ENCODE data around the gene GABBR2.

GABBR2 gene

GRCh38 chr9:98396656-98397055 lies 312.1 kb downstream of the GABBR2 start:
- H3K4me3 ChIP-seq (ENCODE audit: control insufficient read depth, low read depth, low read length): no peak overlapping the region
- TF ChIP-seq, protein P1, sequence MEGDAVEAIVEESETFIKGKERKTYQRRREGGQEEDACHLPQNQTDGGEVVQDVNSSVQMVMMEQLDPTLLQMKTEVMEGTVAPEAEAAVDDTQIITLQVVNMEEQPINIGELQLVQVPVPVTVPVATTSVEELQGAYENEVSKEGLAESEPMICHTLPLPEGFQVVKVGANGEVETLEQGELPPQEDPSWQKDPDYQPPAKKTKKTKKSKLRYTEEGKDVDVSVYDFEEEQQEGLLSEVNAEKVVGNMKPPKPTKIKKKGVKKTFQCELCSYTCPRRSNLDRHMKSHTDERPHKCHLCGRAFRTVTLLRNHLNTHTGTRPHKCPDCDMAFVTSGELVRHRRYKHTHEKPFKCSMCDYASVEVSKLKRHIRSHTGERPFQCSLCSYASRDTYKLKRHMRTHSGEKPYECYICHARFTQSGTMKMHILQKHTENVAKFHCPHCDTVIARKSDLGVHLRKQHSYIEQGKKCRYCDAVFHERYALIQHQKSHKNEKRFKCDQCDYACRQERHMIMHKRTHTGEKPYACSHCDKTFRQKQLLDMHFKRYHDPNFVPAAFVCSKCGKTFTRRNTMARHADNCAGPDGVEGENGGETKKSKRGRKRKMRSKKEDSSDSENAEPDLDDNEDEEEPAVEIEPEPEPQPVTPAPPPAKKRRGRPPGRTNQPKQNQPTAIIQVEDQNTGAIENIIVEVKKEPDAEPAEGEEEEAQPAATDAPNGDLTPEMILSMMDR (conservative IDR thresholded peaks at IDR 0.05; ENCODE audit: control insufficient read depth, insufficient read depth, low read depth, low read length): no peak

GRCh38 chr9:98396236-98396635 lies 312.5 kb downstream of the GABBR2 start:
- DNase-seq (ENCODE audit: low read depth): no peak
- no peak overlapping the region for H3K4me3 ChIP-seq (ENCODE audit: control insufficient read depth, low read depth, low read length)
- TF ChIP-seq, protein P1 (conservative IDR thresholded peaks at IDR 0.05; ENCODE audit: control insufficient read depth, insufficient read depth, low read depth, low read length): no peak

More at GRCh38 chr9:98396656-98397055, 312.1 kb downstream of the GABBR2 start:
- no peak for DNase-seq (ENCODE audit: low read depth)

DNA sequence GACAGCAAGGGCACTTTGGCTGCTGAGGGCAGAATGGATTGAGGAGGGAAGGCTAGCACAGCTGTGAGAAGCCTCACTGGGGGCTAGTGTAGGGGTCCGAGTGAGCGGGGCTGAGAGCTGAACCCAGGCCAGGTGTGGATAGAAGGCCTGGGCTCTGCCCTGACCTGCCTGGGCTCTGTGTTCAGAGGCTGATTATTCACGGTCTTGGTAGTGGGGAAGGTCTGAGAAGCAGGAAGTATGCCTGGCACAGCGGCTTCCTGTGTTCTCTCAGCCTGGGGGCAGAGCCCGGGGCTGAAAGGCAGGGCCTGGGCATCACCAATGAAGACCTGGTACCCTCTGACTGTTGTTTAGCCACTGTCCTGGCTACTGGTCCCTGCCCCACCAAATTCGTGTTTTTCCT lies 316.9 kb downstream of the GABBR2 start:
- H3K4me3 ChIP-seq (ENCODE audit: control insufficient read depth, low read depth, low read length): no peak overlapping the region
- TF ChIP-seq, protein P1 (conservative IDR thresholded peaks at IDR 0.05; ENCODE audit: control insufficient read depth, insufficient read depth, low read depth, low read length): no peak
- no peak for DNase-seq (ENCODE audit: low read depth)

DNA sequence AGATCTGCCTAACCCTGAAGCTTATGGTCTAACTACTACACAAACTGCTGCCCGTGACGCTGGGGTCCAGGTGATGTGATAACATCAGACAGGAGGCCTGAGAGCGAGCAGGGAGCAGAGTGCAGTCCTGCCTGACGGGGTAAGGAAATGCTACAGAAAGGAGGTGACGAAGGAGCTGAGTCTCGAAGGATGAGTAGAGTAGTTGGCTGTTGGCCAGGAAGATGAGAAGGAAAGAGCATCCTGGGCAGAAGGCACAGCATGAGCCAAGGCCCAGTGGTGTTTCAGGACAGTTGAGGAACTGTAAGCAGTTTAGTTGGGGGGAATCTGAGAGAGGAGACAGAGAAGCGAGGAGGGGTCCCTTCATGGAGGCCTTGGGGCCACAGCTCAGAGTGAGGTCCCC lies 317.3 kb downstream of the GABBR2 start:
- DNase-seq (ENCODE audit: low read depth): no peak
- H3K4me3 ChIP-seq (ENCODE audit: control insufficient read depth, low read depth, low read length): no peak overlapping the region
- TF ChIP-seq, protein P1 (conservative IDR thresholded peaks at IDR 0.05; ENCODE audit: control insufficient read depth, insufficient read depth, low read depth, low read length): no peak

- no peak overlapping the region for H3K4me3 ChIP-seq (ENCODE audit: control insufficient read depth, low read depth, low read length)
- TF ChIP-seq, protein P1 (conservative IDR thresholded peaks at IDR 0.05; ENCODE audit: control insufficient read depth, insufficient read depth, low read depth, low read length): no peak
- DNase-seq (ENCODE audit: low read depth): no peak
Measured at GRCh38 chr9:98385751-98386150, 323.0 kb downstream of the GABBR2 start.

DNA sequence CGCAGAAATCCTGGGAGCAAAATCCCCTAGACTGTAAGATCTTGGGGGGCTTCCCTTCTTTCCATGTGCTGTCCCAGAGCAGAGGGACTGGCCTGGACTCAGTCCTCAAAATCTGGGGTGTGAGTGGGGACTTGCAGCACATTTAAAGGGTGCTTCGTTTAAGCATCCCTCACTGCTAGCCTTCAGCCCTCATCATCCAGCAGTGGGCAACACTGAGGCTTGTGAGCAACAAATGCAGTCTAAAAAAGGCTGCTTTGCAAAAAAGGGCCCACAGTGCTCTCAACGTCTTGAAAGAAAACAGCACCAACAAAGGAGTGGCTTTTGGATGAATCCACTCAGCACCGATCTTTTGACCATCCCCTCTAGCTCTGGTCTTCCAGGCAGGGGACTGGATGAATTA lies 325.0 kb downstream of the GABBR2 start:
- peak; percentile 31 for DNase-seq (ENCODE audit: low read depth)
- TF ChIP-seq, protein P1 (conservative IDR thresholded peaks at IDR 0.05; ENCODE audit: control insufficient read depth, insufficient read depth, low read depth, low read length): peak; percentile 31
- no peak overlapping the region for H3K4me3 ChIP-seq (ENCODE audit: control insufficient read depth, low read depth, low read length)

Measured in fibroblast of mammary gland (primary cell).